ENCODE measurements around the gene SMIM38.

SMIM38 gene

GRCh38 chr11:69155302-69156234 lies at the start of gene SMIM38:
TSS of gene SMIM38 (plus strand) at chr11:69155935. CDS start at chr11:69157847, 1,912 bp downstream.
- no peak for DNase-seq

- no peak for DNase-seq
Measured at GRCh38 chr11:69106031-69106811, 49.5 kb upstream of the SMIM38 start.

- DNase-seq: no peak
Measured at GRCh38 chr11:69107413-69107812, 48.3 kb upstream of the SMIM38 start.

GRCh38 chr11:69108030-69108429 lies 47.7 kb upstream of the SMIM38 start:
- DNase-seq: no peak

GRCh38 chr11:69108559-69108958 lies 47.2 kb upstream of the SMIM38 start:
- DNase-seq: no peak

- DNase-seq: no peak
Measured at GRCh38 chr11:69109101-69109500, 46.6 kb upstream of the SMIM38 start.

- DNase-seq: no peak
Measured at GRCh38 chr11:69110451-69110850, 45.3 kb upstream of the SMIM38 start.

GRCh38 chr11:69111624-69112542 lies 43.9 kb upstream of the SMIM38 start:
- no peak for DNase-seq

- DNase-seq: no peak
Measured at GRCh38 chr11:69113226-69113625, 42.5 kb upstream of the SMIM38 start.

GRCh38 chr11:69113646-69114340 lies 41.9 kb upstream of the SMIM38 start:
- no peak for DNase-seq

GRCh38 chr11:69114362-69114761 lies 41.4 kb upstream of the SMIM38 start:
- DNase-seq: no peak

GRCh38 chr11:69114811-69115523 lies 40.8 kb upstream of the SMIM38 start:
- DNase-seq: no peak

GRCh38 chr11:69115586-69116560 lies 39.9 kb upstream of the SMIM38 start:
- DNase-seq: no peak

- no peak for DNase-seq
Measured at GRCh38 chr11:69116671-69117070, 39.1 kb upstream of the SMIM38 start.

- no peak for DNase-seq
Measured at GRCh38 chr11:69119190-69119589, 36.5 kb upstream of the SMIM38 start.

- DNase-seq: no peak
Measured at GRCh38 chr11:69120096-69120875, 35.4 kb upstream of the SMIM38 start.

- no peak for DNase-seq
Measured at GRCh38 chr11:69121021-69121420, 34.7 kb upstream of the SMIM38 start.

- DNase-seq: no peak
Measured at GRCh38 chr11:69121621-69122325, 34.0 kb upstream of the SMIM38 start.

GRCh38 chr11:69122326-69122629 lies 33.5 kb upstream of the SMIM38 start:
- no peak for DNase-seq

Measured in DMS79 (cell line).